Activated T-cell treated with anti-CD3 and anti-CD28 coated beads, Interleukin-2, amount 50 U/mL, for 72 hours (primary cell): Measurements from ENCODE around the gene CCDC190. TPM values are rescaled to one million over a fixed set of nuclear protein-coding genes. Genes with fewer than 3 reads are reported as not detected.

Source experiments
- total RNA-seq, 2 donors: library from RNA; stranded (reverse); gene quantifications; one replicate each; pipeline ENCODE4 v1.2.3, GENCODE V29; 2022

Gene CCDC190
- total RNA-seq, 2 donors from 2014 or later: not detected

Other genes starting within 250 kb of the CCDC190 start
- gene DDR2, start 228.7 kb downstream of the CCDC190 start, total RNA-seq: under 1 TPM; 0.17 to 0.25 TPM
- 10 to 100 TPM; 22.0 to 26.4 TPM for gene HSD17B7, start 70.5 kb downstream of the CCDC190 start, total RNA-seq
- not detected for gene RGS4, start 208.2 kb upstream of the CCDC190 start, total RNA-seq